Middle frontal gyrus (tissue), 1 donor: ENCODE measurements around the gene CARD8.
A peak's percentile ranks its signal among the peaks of the same experiment; 100 is the strongest.

Experiments used
- DNase-seq: peaks from one replicate; pipeline ENCODE4 v3.0.0-alpha.2; 2015; ENCODE audit warnings: low spot score; ENCODE audit errors: extremely low spot score

CARD8 gene

DNA sequence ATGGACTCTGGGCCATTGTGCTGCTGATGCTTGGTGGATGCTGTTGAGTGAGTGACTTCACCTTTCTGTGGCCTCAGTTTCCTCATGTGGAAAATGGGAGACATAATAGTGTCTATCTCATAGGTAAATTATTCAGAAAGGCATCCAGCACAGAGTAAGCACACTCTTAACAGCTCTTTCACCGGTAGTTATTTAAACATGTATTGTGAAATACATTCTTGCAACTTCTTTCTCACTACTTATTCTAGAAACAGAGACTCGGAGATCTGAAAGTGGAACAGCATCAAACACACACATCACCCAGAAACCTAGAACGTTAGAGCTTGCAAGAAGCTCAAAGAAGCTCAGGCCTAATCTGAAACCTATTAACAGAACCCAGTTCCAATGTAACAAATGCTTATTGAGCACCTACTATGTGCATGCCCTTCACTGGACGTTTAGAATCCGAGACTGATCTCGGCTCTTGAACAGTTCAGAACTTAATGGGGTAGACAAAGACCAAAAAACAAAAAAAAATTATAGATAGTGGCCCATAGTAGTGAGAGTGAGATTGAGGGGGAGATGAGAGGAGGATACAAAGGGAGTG is 81.2 kb downstream of the CARD8 start:
- DNase-seq, result no peak

GRCh38 chr19:48171710-48172109 is 84.0 kb downstream of the CARD8 start:
- DNase-seq, result no peak

DNA sequence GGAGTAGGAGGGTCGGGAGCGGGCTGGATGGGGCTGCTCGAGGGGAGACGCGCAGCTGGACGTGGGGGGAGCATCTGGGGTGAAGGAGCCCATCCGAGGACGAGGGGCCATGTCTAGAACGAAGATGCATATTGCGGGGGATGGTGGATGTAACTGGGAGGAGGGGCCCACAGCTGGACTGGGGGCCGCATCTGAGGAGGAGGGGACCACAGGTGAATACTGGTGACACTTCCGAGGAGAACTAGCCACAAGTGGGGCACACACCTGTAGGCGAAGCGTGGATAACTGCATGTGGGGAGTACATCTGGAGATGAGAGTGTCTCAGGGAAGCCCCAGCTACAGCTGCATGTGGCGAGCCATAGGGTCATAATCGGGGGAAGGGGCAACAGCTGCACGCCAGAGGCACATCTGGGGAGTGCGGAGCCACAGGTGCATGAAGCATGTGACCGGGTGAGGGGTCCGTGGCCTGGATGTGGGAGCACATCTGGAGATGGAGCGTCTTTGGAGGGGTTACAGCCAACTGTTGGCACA is 84.8 kb downstream of the CARD8 start:
- no peak for DNase-seq

DNA sequence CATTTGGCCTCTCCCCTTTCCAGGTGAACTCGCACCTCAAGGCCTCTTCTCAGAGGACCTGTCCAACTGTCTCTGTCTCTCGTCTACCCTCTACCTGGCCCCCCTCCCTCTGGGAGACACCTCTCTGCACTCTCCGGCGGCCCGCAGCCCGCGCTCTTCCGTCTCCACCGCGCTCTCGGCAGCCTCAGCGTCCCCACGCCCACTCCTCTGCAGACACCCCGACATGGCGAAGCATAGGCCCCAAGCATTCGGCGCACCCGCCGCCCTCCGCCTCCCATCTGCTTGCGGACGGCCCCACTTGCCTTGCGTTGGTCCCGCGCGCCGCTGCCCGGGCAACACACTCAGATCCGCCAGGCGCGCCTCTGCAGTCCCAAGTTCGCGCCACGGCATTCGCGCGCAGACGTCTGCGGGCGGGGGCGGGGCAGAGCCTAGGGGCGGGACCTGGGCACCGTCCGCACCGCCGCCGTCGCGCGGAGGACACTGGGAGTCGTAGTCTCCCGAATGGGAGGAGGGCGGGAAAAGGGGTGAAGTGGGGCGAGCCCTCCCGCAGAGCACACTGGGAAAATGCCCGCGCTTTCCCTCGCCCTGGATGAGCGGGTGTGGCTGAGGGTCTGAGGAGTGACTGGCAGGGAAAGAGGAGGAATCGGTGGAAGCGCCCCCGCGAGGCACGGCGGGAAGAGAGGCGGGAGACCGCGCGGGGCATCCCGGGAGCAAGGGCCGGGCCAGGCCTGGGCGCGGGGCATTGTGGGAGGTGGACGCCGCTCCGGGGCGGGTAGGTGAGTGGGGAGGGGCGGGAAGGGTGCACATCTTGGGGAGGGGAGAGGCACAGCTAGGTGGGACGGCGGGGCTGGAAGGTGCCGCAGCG is 85.5 kb downstream of the CARD8 start, which contains the start of the genes LIG1 and ZSWIM9:
Gene LIG1 (minus strand): TSS at position 406 of the 865 bp plus-strand sequence. CDS start 4,778 bp downstream, outside the sequence.
Gene ZSWIM9 (plus strand): TSS at position 742 of the 865 bp plus-strand sequence. CDS start 1,123 bp downstream, outside the sequence.
- peak; percentile 92 for DNase-seq

DNA sequence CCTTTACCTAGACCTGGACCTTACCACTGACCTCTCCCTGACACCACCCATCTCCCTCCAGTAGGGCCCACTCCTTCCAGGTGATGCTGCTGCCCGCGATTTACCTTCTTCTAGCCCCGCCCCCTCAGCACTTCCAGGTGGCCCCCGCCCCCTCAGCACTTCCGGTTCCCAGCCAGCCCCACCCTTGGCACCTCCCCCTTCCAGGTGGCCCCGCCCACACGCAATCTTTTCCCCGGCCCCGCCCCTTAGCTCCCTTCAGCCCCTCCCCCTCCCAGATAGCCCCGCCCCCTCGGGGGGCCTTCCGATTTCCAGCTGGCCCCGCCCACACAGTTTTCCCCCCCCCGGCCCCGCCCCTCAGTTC is 86.2 kb downstream of the CARD8 start:
- no peak for DNase-seq

- no peak for DNase-seq
These were observed 87.0 kb downstream of the CARD8 start for GRCh38 chr19:48168689-48169088.

GRCh38 chr19:48158210-48158790 is 97.4 kb downstream of the CARD8 start:
- no peak for DNase-seq
